IMR-90 (cell line): ENCODE measurements around the gene OGFOD2. TPM values are rescaled to one million over a fixed set of nuclear protein-coding genes. Genes with fewer than 3 reads are reported as not detected.

Experiments
- ATAC-seq: fragments of 200-7000 bp; cut with Tn5 transposase; 2 replicates; pipeline ENCODE4 v1.9.1; 2020; ENCODE audit warnings: low read depth, mild to moderate bottlenecking, moderate library complexity
- BruUV-seq: library from RNA; stranded (reverse); fragments of 400-500 nt; replicated peaks from 2 replicates; lab custom pipeline; 2021; lab: Mats Ljungman, UMichigan
- CTCF ChIA-PET: fragments of 300-600 bp; formaldehyde crosslinking; extraction: SDS; loops from one replicate; lab custom pipeline; 2021; ENCODE audit warnings: antibody characterized with exemption; lab: Yijun Ruan, JAX
- POLR2A ChIA-PET: fragments of 300-600 bp; sonication (Branson Sonifier 250); formaldehyde crosslinking; loops from one replicate; lab custom pipeline; 2022; ENCODE audit warnings: antibody characterized with exemption; ENCODE audit not compliant: unreplicated experiment; lab: Charles Lee
- DNase-seq: peaks from one replicate; pipeline ENCODE4 v3.0.0; 2013
- H2AFZ ChIP-seq: replicated peaks from 2 replicates; pipeline ENCODE3; 2013; ENCODE audit warnings: low read length, mild to moderate bottlenecking; ENCODE audit not compliant: poor library complexity
- H2AK5ac ChIP-seq: 2 replicates; pipeline ENCODE4 v1.6.1; 2013; ENCODE audit warnings: low read depth, low read length, inconsistent platforms
- H2AK9ac ChIP-seq: replicated peaks from 2 replicates; pipeline ENCODE3; 2013; ENCODE audit warnings: mild to moderate bottlenecking, low read depth, low read length, moderate library complexity; ENCODE audit not compliant: poor library complexity
- H2BK120ac ChIP-seq: 2 replicates; pipeline ENCODE4 v1.6.1; 2013; ENCODE audit warnings: low read depth, low read length, inconsistent platforms
- H2BK15ac ChIP-seq: 3 replicates; pipeline ENCODE4 v1.6.1; 2013; ENCODE audit warnings: low read depth, low read length, inconsistent platforms
- H2BK20ac ChIP-seq: 2 replicates; pipeline ENCODE4 v1.6.1; 2013; ENCODE audit warnings: low read depth, mild to moderate bottlenecking, inconsistent platforms, low read length, moderate library complexity
- H2BK5ac ChIP-seq: 2 replicates; pipeline ENCODE4 v1.6.1; 2013; ENCODE audit warnings: mild to moderate bottlenecking, low read depth, low read length, inconsistent platforms; ENCODE audit not compliant: poor library complexity, severe bottlenecking
- H3K14ac ChIP-seq: replicated peaks from 2 replicates; pipeline ENCODE4 v1.6.1; 2013; ENCODE audit warnings: low read depth, low read length, inconsistent platforms
- H3K18ac ChIP-seq: 2 replicates; pipeline ENCODE4 v1.6.1; 2013; ENCODE audit warnings: low read depth, low read length, control low read depth
- H3K23ac ChIP-seq: 2 replicates; pipeline ENCODE4 v1.6.1; 2013; ENCODE audit warnings: low read depth, low read length, inconsistent platforms
- H3K27ac ChIP-seq: 2 replicates; pipeline ENCODE4 v1.5.1; 2013; ENCODE audit warnings: mild to moderate bottlenecking, control low read depth, low read length; ENCODE audit not compliant: insufficient read depth
- H3K27me3 ChIP-seq: 2 replicates; pipeline ENCODE4 v1.6.1; 2013; ENCODE audit warnings: low read length; ENCODE audit not compliant: control insufficient read depth, insufficient read depth
- H3K36me3 ChIP-seq: 2 replicates; pipeline ENCODE4 v1.6.1; 2013; ENCODE audit warnings: low read length, mixed read lengths; ENCODE audit not compliant: control insufficient read depth, insufficient read depth
- H3K4ac ChIP-seq: 2 replicates; pipeline ENCODE4 v1.6.1; 2013; ENCODE audit warnings: low read depth, low read length, inconsistent platforms
- H3K4me1 ChIP-seq: 2 replicates; pipeline ENCODE4 v1.6.1; 2013; ENCODE audit warnings: low read length, mixed read lengths; ENCODE audit not compliant: control insufficient read depth, insufficient read depth
- H3K4me2 ChIP-seq: 2 replicates; pipeline ENCODE4 v1.6.1; 2013; ENCODE audit warnings: low read depth, mild to moderate bottlenecking, control low read depth, low read length, moderate library complexity
- H3K4me3 ChIP-seq: 2 replicates; pipeline ENCODE4 v1.5.1; 2013; ENCODE audit warnings: low read depth, mild to moderate bottlenecking, control low read depth, low read length, moderate library complexity; ENCODE audit not compliant: insufficient read depth
- H3K56ac ChIP-seq: 2 replicates; pipeline ENCODE4 v1.6.1; 2013; ENCODE audit warnings: low read length, inconsistent platforms; ENCODE audit not compliant: insufficient read depth; ENCODE audit errors: extremely low read depth
- H3K79me1 ChIP-seq, 2 experiments: 2 replicates each; pipeline ENCODE4 v1.6.1; 2013; ENCODE audit warnings: low read length in 2 of 2, inconsistent platforms in 1 of 2, low read depth in 1 of 2
- H3K9ac ChIP-seq: 2 replicates; pipeline ENCODE4 v1.6.1; 2013; ENCODE audit warnings: low read depth, low read length, control low read depth
- H3K9me1 ChIP-seq: 2 replicates; pipeline ENCODE4 v1.6.1; 2013; ENCODE audit warnings: low read length, inconsistent platforms; ENCODE audit not compliant: insufficient read depth
- H3K9me3 ChIP-seq: 2 replicates; pipeline ENCODE4 v1.6.1; 2013; ENCODE audit warnings: low read length; ENCODE audit not compliant: control insufficient read depth, insufficient read depth
- H4K20me1 ChIP-seq: 2 replicates; pipeline ENCODE4 v1.6.1; 2013; ENCODE audit warnings: low read length, inconsistent platforms; ENCODE audit not compliant: insufficient read depth
- H4K5ac ChIP-seq: 2 replicates; pipeline ENCODE4 v1.6.1; 2013; ENCODE audit warnings: mild to moderate bottlenecking, low read depth, low read length, control low read depth
- H4K8ac ChIP-seq, 2 experiments: 2 replicates each; pipeline ENCODE4 v1.6.1; 2013; ENCODE audit warnings: low read depth in 2 of 2, low read length in 2 of 2, control low read depth in 1 of 2, inconsistent platforms in 1 of 2
- H4K91ac ChIP-seq: 2 replicates; pipeline ENCODE4 v1.6.1; 2013; ENCODE audit warnings: low read depth, low read length, inconsistent platforms; ENCODE audit not compliant: insufficient read depth
- BHLHE40 ChIP-seq: fragments of 150-350 bp; IDR thresholded peaks from 2 replicates; pipeline ENCODE4 v1.6.1; 2016; ENCODE audit warnings: mild to moderate bottlenecking, low read depth, low read length
- CHD1 ChIP-seq: IDR thresholded peaks from 2 replicates; pipeline ENCODE4 v1.6.1; 2012; ENCODE audit warnings: low read depth, low read length, improper control_type of control experiment
- ELK1 ChIP-seq: fragments of 150-350 bp; IDR thresholded peaks from 2 replicates; pipeline ENCODE4 v1.6.1; 2016; ENCODE audit warnings: low read depth, mild to moderate bottlenecking, low read length, moderate library complexity, borderline replicate concordance
- MAFK ChIP-seq: IDR thresholded peaks from 2 replicates; pipeline ENCODE4 v1.6.1; 2012; ENCODE audit warnings: low read depth, low read length, improper control_type of control experiment
- MAZ ChIP-seq: IDR thresholded peaks from 2 replicates; pipeline ENCODE4 v1.6.1; 2012; ENCODE audit warnings: low read depth, mild to moderate bottlenecking, low read length, improper control_type of control experiment, moderate library complexity, borderline replicate concordance
- MXI1 ChIP-seq: IDR thresholded peaks from 2 replicates; pipeline ENCODE4 v1.6.1; 2012; ENCODE audit warnings: low read depth, mild to moderate bottlenecking, low read length, moderate library complexity, borderline replicate concordance
- NFE2L2 ChIP-seq: fragments of 150-350 bp; IDR thresholded peaks from 2 replicates; pipeline ENCODE4 v1.6.1; 2016; ENCODE audit warnings: low read depth, mild to moderate bottlenecking, low read length
- POLR2A ChIP-seq: IDR thresholded peaks from 2 replicates; pipeline ENCODE4 v1.6.1; 2012; ENCODE audit warnings: mild to moderate bottlenecking, low read depth, low read length
- RAD21 ChIP-seq: IDR thresholded peaks from 2 replicates; pipeline ENCODE4 v1.6.1; 2012; ENCODE audit warnings: low read length, improper control_type of control experiment
- RCOR1 ChIP-seq: IDR thresholded peaks from 2 replicates; pipeline ENCODE4 v1.6.1; 2012; ENCODE audit warnings: mild to moderate bottlenecking, low read length, improper control_type of control experiment; ENCODE audit not compliant: insufficient replicate concordance
- RFX5 ChIP-seq: IDR thresholded peaks from 2 replicates; pipeline ENCODE4 v1.8.0; 2012; ENCODE audit warnings: low read depth, mild to moderate bottlenecking, low read length, moderate library complexity
- SMC3 ChIP-seq: fragments of 150-350 bp; IDR thresholded peaks from 2 replicates; pipeline ENCODE4 v1.6.1; 2016; ENCODE audit warnings: low read depth, mild to moderate bottlenecking, antibody characterized with exemption, low read length, moderate library complexity
- USF2 ChIP-seq: fragments of 150-350 bp; IDR thresholded peaks from 2 replicates; pipeline ENCODE4 v1.6.1; 2017; ENCODE audit warnings: mild to moderate bottlenecking, antibody characterized with exemption, low read length, low read depth
- WGBS, 2 experiments: methylation state at CpG; one replicate each; pipeline versions ENCODE4 v1.1.5 to v1.1.7; 2013; ENCODE audit warnings: missing lambda C conversion rate in 2 of 2; ENCODE audit not compliant: insufficient read length in 1 of 2; ENCODE audit errors: extremely low coverage in 2 of 2; 5-methylcytosine and 5-hydroxymethylcytosine counted together
- dilution Hi-C: fragments of 300-500 bp; cut with HindIII; formaldehyde crosslinking; loops from one replicate; pipeline ENCODE4 v1.14.3; 2018; ENCODE audit warnings: low sequenced_read_pairs; ENCODE audit not compliant: unreplicated experiment
- in situ Hi-C: fragments of 300-500 bp; cut with MboI; formaldehyde crosslinking; loops from 3 replicates; pipeline ENCODE4 v1.14.3; 2019; ENCODE audit warnings: low sequenced_read_pairs, inconsistent platforms, mixed read lengths
- intact Hi-C: fragments of 100-400 bp; cut with micrococcal nuclease; formaldehyde crosslinking; loops from 2 replicates; pipeline ENCODE4 v1.10.0; 2022
- polyA plus RNA-seq, 3 experiments: library from polyadenylated mRNA; depleted of rRNA; stranded (reverse); fragments of >200 nt; gene quantifications; 2 replicates each; pipeline ENCODE4 v1.2.3, GENCODE V29; 2012; ENCODE audit warnings: low replicate concordance in 1 of 3
- total RNA-seq: library from RNA; depleted of rRNA; stranded (reverse); fragments of >200 nt; gene quantifications from 2 replicates; pipeline ENCODE4 v1.2.3, GENCODE V29; 2012

OGFOD2 gene
- total and polyA plus RNA-seq, 2 of the 4 experiments (the other 2 are of a cell fraction), result 4.3 to 18.2 TPM

DNA sequence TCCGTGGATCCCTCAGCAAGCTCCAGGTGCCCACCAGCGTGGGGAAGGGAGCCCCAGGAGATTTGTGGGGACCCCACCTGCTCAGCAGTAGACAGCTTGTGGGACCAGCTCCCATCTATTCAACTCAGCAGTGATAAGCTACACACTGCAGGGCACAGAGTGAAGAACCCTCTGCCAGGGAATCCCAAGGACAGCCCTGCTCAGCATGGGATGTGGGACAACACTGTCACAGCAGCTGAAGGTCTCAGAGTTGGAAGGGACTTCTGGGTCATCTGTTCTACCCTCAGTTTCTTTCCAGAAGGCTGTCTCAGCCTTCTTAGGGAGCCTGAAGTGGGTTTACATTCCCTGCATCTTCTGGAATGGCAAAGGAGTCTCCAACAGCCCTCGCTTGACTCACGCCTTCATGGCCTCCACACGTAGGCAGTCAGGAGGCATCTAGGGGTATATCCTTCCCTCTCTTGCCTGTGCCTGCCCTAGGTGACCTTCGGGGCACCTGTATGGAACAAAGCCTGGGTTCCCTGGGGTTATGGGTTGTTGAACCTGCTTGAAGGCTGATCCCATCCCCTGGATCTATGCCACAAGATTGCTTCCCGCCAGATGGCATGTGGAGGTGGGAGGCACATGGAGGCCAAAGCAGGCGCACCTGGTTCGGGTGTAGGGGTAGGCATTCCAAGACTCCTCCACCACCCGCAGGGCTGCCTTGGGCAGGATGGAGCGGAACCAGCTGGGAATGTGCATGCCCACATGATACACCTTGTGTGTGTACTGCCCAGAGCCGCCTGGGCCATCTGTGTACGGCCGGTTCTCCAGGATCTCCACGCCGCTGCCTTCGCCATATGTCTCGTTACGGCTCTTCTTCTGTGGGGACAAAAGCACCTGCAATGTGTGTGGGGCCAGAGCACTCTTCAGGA lies 38.4 kb downstream of the OGFOD2 start:
- H4K5ac ChIP-seq, result no peak overlapping the region
- no TSS peak for BruUV-seq
- ChIA-PET CTCF (no interaction called here), POLR2A (no interaction called here)
- H3K4ac ChIP-seq, result no peak overlapping the region
- TF ChIP-seq RCOR1 (no peak), MAFK (no peak), RAD21 (no peak), RFX5 (no peak), BHLHE40 (no peak), MXI1 (no peak), USF2 (no peak), NFE2L2 (no peak), ELK1 (no peak), MAZ (no peak), CHD1 (no peak), POLR2A (no peak), SMC3 (no peak)
- intact Hi-C loops, result no loop called here
- H2AK9ac ChIP-seq, result no peak overlapping the region
- H3K27me3 ChIP-seq, result no peaks in the 10 kb centered on the region
- no peak overlapping the region for H3K4me2 ChIP-seq
- dilution Hi-C loops, result no loop called here
- no peak overlapping the region for H3K27ac ChIP-seq
- no peak overlapping the region for H4K8ac ChIP-seq
- no peak overlapping the region for H2AK5ac ChIP-seq
- ATAC-seq (no peak), DNase-seq (no peak)
- 98% methylated on average over 9 of the region's 19 CpGs; no CpG with 5 or more reads in 1 of the 2 experiments for WGBS, 2 experiments
- in situ Hi-C loops, result no loop called here
- H3K14ac ChIP-seq, result no peak overlapping the region
- H2BK5ac ChIP-seq, result no peak overlapping the region
- no peak overlapping the region for H3K4me3 ChIP-seq
- no peaks in the 10 kb centered on the region for H3K4me1 ChIP-seq
- H3K9me1 ChIP-seq, result peaks cover 8% of the 10 kb centered on the region
- no peak overlapping the region for H2BK20ac ChIP-seq
- H3K9ac ChIP-seq, result no peak overlapping the region
- no peaks in the 10 kb centered on the region for H3K79me1 ChIP-seq
- no peak overlapping the region for H3K18ac ChIP-seq
- no peak overlapping the region for H4K91ac ChIP-seq
- H4K20me1 ChIP-seq, result no peaks in the 10 kb centered on the region
- H2BK120ac ChIP-seq, result no peak overlapping the region
- no peak overlapping the region for H2BK15ac ChIP-seq
- H3K9me3 ChIP-seq, result no peaks in the 10 kb centered on the region
- H2AFZ ChIP-seq, result no peak overlapping the region
- peaks cover 12% of the 10 kb centered on the region; the same call in 1 of the 2 replicates for H3K36me3 ChIP-seq
- no peak overlapping the region for H3K23ac ChIP-seq
- no peak overlapping the region for H3K56ac ChIP-seq
